HG02642 (cell line): ENCODE results near the gene OAS3.
"Not testable (repeated sequence)": the region's sequence is repeated elsewhere in the genome, so short reads cannot be mapped to it uniquely, and the experiment has no call there.

ENCODE experiments used
- ATAC-seq: cut with Tn5 transposase; IDR thresholded peaks from one replicate; pipeline ENCODE4 v1.9.1; 2021; ENCODE audit warnings: mild to moderate bottlenecking; ENCODE audit not compliant: unreplicated experiment, poor library complexity

Gene OAS3

DNA sequence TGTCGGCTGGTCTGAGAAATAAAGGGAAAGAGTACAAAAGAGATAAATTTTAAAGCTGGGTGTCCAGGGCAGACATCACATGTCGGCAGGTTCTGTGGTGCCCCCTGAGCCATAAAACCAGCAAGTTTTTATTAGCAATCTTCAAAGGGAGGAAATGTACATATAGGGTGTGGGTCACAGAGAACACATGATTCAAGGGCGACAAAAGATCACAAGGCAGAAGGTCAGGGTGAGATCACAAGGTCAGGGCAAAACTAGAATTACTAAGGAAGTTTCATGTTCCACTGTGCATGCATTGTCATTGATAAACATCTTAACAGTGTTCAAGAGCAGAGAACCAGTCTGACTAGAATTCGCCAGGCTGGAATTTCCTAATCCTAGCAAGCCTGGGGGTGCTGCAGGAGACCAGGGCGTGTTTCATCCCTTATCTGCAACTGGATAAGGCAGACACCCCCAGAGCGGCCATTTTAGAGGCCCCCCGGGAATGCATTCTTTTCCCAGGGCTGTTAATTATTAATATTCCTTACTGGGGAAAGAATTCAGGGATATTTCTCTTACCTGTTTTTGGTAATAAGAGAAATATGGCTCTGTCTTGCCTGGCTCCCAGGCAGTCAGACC, 11.7 kb upstream of the OAS3 start:
- ATAC-seq = not testable (repeated sequence)

DNA sequence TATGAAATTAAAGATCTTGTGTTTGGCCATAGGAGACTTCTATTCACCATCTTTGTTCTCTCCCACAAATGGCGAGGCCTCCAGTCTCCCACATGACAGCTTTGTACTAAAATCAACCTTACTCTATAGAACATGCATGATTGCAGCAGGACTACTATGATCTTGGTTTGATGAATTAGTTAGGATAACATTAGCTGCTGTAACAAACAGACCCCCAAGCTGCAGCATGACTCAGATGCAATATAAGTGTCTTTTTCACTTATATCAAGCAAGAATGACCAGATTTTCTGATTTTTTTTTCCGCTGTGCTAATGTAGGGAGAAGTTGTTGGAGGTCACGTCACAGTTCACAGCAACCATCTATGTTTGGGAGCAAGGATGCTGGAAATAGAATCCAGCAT, 10.8 kb upstream of the OAS3 start:
- no peak for ATAC-seq

GRCh38 chr12:112927925-112928324, 10.3 kb upstream of the OAS3 start:
- no peak for ATAC-seq

GRCh38 chr12:112928978-112929377, 9.3 kb upstream of the OAS3 start:
- no peak for ATAC-seq

- no peak for ATAC-seq
Observed at GRCh38 chr12:112929715-112930114, 8.6 kb upstream of the OAS3 start.

- ATAC-seq = no peak
Observed at GRCh38 chr12:112930350-112930749, 7.9 kb upstream of the OAS3 start.

DNA sequence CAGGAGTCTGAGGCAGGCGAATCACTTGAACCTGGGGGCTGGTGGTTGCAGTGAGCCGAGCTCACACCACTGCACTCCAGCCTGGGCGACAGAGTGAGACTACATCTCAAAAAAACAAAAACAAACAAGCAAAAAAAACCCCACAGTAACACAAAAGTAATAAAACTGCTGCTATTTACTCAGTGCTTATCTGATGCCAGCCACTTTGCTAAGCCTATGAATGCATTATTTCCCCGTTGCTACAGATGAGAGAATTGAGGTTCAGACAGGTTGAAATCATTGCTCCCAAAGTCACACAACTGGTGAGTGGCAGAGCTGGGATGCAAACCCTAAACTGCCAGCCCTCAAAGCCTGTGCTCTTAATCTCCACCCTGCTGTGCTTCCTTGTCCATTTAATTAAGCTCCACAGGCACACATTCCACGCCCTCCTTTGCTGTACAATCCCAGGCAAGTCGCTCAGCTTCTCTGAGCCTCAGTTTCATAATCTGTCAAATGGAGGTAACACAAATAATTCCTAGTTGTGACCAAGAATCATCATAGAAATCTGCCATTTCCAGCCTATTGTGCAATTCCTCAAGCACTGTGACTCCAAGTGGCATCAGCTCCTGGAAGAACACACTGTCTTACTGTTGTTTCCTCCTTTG, 5.7 kb upstream of the OAS3 start:
- no peak for ATAC-seq

- no peak for ATAC-seq
Observed at GRCh38 chr12:112933129-112933505, 5.2 kb upstream of the OAS3 start.

DNA sequence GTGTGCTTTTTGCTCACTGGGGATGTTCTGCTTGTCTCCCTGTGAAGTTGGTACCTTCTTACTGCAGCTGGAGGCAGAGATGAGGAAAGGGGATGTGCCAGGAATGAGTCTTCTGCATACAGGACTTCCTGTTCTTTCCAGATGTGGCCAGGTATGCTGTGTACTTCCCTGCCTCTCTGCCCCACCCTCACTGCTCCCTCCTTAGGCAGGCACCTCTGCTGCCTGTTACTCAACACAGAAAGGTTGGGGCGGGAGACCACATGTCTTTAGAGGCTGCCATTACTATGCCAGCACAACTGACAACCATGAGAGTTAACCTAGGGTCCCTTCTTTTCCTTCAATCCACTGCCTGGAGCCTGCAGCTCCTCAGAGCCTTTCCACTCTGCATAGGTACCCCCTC, 2.0 kb upstream of the OAS3 start:
- no peak for ATAC-seq

- ATAC-seq = no peak
Observed at GRCh38 chr12:112936927-112937326, 1.3 kb upstream of the OAS3 start.

DNA sequence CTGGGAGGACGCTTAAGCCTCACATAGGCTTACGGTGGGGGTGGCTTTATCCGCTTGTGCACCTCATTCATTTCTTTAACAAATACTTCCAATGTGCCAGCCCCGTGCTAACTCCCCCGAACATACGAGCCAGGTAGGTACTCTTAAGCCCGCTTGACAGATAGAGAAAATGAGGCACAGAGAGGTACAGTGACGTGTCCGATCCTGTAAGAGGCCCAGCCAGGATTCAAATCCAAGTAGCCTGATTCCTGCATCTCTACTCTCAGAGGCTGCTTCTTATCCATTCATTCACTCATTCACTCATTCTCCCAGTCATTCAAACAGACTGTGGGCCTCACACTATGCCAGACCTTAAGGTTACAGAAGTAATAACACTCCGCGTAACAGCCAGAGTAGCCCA, 477 bp downstream of the OAS3 start:
- peak; percentile 15 for ATAC-seq

DNA sequence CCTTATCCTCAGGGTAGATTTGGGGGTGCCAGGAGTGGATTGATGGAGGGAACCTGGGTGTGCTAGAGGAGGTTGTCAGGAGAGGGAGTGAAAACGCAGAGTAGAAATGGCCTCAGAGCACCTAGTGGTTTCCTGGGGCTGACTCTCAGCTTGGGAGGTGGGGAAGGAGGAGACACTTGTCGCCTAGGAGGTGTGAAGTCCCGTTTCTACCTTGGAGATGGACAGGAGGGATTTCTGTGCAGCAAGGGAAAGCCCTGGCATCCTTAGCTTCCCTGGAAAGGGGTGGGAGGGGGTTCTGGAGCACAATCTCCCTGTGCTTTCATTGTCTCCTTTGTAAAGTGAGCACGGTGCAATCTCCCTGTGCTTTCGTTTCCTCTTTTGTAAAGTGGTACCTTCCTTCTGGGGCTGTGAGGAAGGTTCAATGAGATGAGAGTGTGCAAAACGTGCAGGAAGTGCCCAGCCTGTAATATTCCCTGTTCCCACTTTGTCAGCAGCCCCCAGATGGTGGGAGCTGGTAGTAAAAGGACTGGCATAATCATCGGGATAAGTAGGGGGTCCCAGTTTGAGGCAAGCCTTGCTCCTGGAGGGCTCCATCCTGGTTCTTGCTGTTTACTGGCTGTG, 1.6 kb downstream of the OAS3 start:
- ATAC-seq = peak; percentile 57

GRCh38 chr12:112941528-112942335, 3.5 kb downstream of the OAS3 start:
- no peak for ATAC-seq

GRCh38 chr12:112942572-112942971, 4.3 kb downstream of the OAS3 start:
- ATAC-seq = no peak

DNA sequence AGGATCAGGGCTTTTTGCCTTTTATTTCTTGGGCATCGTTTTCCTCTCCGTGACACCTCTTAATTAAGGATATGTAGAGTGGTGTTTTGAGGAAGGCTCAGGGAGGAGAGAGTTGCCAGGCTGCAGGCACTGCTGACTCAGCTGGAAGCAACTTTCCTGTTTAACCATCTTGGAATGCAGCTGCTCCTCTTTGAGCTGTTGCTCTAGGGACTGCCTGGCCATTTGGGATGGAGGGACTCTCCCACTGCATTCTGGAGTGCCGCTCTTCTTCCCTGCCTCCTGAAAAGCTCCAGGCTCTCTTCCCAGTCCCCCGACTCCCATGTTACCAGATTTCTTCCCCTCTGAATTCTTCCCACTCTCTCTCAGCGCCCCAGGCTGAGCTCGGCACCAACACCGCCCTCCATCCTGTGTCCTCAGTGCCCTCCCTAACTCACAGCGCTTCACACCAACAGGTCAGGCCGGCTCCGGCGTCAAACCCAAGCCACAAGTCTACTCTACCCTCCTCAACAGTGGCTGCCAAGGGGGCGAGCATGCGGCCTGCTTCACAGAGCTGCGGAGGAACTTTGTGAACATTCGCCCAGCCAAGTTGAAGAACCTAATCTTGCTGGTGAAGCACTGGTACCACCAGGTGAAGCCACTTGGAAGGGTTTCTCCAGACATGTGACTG, 5.9 kb downstream of the OAS3 start:
- ATAC-seq = no peak

DNA sequence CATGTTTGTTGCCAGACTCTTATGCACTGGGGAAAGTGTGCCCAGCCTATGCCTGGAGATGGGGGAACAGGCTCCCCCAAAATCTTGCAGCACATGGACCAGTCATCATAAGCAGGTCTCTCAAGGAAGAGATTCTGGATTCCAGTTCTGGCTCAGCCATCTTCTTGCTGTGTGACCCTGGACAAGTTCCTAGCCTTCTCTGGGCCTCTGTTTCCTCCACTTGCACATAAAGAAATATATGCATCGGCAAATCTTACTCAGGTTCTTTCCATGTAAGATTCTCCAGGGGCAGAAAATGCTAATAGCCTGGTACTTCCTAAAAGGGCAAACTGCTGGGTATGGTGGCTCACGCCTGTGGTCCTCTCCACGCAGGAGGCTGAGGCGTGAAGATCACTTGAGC, 7.2 kb downstream of the OAS3 start:
- ATAC-seq = no peak

DNA sequence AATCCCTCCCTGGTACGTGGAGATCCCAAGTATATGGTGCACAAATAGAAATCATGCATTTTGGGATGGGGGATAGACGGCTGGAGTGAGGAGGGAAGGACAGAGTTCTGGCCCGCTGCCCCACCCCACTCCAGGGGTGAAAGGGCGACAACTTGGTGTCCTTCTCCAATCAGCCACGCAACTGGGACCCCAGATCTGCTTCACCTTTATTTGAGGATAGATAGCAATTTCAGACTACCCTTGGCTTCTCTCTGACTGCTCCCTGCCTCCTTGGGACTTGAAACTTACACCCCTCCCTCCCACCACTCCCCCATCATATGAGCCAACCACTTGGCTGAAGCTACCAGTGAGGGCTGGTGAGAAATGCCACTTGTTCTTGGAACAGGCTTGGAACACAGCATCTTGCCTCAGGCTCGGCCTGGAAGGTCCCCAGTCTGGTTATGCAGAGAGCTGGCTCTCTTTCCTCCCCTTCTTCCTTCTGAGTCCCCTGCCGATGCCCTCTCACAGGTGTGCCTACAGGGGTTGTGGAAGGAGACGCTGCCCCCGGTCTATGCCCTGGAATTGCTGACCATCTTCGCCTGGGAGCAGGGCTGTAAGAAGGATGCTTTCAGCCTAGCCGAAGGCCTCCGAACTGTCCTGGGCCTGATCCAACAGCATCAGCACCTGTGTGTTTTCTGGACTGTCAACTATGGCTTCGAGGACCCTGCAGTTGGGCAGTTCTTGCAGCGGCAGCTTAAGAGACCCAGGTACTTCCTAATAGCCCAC, 8.1 kb downstream of the OAS3 start:
- ATAC-seq = no peak

DNA sequence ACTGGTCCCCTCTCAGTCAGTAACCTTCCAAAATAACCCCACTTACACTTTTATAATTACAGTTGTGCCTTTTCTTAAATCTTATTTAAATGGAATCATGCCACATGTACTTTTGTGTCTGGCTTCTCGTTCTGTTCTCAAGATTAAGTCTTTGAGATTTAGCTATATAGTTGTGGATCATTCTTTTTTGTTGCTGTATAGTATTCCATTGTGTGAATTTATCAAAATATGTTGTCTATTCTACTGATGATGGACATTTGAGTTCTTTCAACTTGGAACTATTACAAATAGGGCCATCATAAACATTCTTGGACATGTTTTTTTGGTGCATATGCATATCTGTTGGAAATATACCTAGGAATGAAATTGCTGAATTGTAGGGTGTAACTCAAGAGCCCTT, 9.0 kb downstream of the OAS3 start:
- no peak for ATAC-seq

GRCh38 chr12:112947761-112948160, 9.5 kb downstream of the OAS3 start:
- no peak for ATAC-seq

GRCh38 chr12:112948806-112949205, 10.5 kb downstream of the OAS3 start:
- no peak for ATAC-seq
